GM08714 (cell line): ENCODE measurements around the gene IP6K2.

Experiments used
- H3K4me3 ChIP-seq: fragments of 200-500 bp; sonication (Bioruptor generic); 2 replicates; pipeline ENCODE4 v1.5.1; 2014; ENCODE audit warnings: mild to moderate bottlenecking, low read length, inconsistent platforms
- ZNF274 ChIP-seq: IDR thresholded peaks from 2 replicates; pipeline ENCODE4 v1.6.1; 2012; ENCODE audit warnings: mild to moderate bottlenecking, low read depth, low read length

Gene IP6K2

GRCh38 chr3:48707157-48707556, 9.9 kb downstream of the IP6K2 start:
- H3K4me3 ChIP-seq: no peak overlapping the region
- TF ChIP-seq ZNF274: no peak

- H3K4me3 ChIP-seq: no peak overlapping the region
- no peak for TF ChIP-seq ZNF274
Measured at GRCh38 chr3:48702320-48702920, 14.6 kb downstream of the IP6K2 start.

GRCh38 chr3:48700731-48701405, 16.2 kb downstream of the IP6K2 start:
- TF ChIP-seq ZNF274: no peak
- H3K4me3 ChIP-seq: no peak overlapping the region

GRCh38 chr3:48698891-48699290, 18.1 kb downstream of the IP6K2 start:
- TF ChIP-seq ZNF274: no peak
- no peak overlapping the region for H3K4me3 ChIP-seq

- H3K4me3 ChIP-seq: no peak overlapping the region
- TF ChIP-seq ZNF274: no peak
Measured at GRCh38 chr3:48697952-48698351, 19.1 kb downstream of the IP6K2 start.

GRCh38 chr3:48696601-48697000, 20.4 kb downstream of the IP6K2 start:
- no peak for TF ChIP-seq ZNF274
- H3K4me3 ChIP-seq: no peak overlapping the region

GRCh38 chr3:48696156-48696555, 20.9 kb downstream of the IP6K2 start:
- no peak overlapping the region for H3K4me3 ChIP-seq
- TF ChIP-seq ZNF274: no peak

GRCh38 chr3:48695393-48695753, 21.6 kb downstream of the IP6K2 start:
- TF ChIP-seq ZNF274: no peak
- H3K4me3 ChIP-seq: no peak overlapping the region

- TF ChIP-seq ZNF274: no peak
- no peak overlapping the region for H3K4me3 ChIP-seq
Measured at GRCh38 chr3:48694610-48695392, 22.2 kb downstream of the IP6K2 start.

- no peak for TF ChIP-seq ZNF274
- H3K4me3 ChIP-seq: no peak overlapping the region
Measured at GRCh38 chr3:48693826-48694225, 23.2 kb downstream of the IP6K2 start.

GRCh38 chr3:48692551-48692950, 24.5 kb downstream of the IP6K2 start:
- TF ChIP-seq ZNF274: no peak
- H3K4me3 ChIP-seq: no peak overlapping the region

- no peak for TF ChIP-seq ZNF274
Measured at GRCh38 chr3:48690846-48691458, 26.1 kb downstream of the IP6K2 start.

GRCh38 chr3:48689384-48689783, 27.6 kb downstream of the IP6K2 start:
- H3K4me3 ChIP-seq: no peak overlapping the region
- no peak for TF ChIP-seq ZNF274

More at GRCh38 chr3:48690846-48691458, 26.1 kb downstream of the IP6K2 start:
- H3K4me3 ChIP-seq: no peak overlapping the region

- H3K4me3 ChIP-seq: no peak overlapping the region
- TF ChIP-seq ZNF274: no peak
Measured at GRCh38 chr3:48688737-48689075, 28.3 kb downstream of the IP6K2 start.
